Activated T-cell treated with anti-CD3 and anti-CD28 coated beads, Interleukin-2, amount 50 U/mL, for 24 hours (primary cell): ENCODE measurements around the gene PLEKHJ1.

Experiments
- DNase-seq: peaks from one replicate; pipeline ENCODE4 v3.0.0-alpha.2; 2020
- H3K27ac Mint-ChIP-seq: 2 replicates; pipeline ENCODE4 v1.8.0; 2020; ENCODE audit warnings: mild to moderate bottlenecking, mixed read lengths
- H3K27me3 Mint-ChIP-seq: 2 replicates; pipeline ENCODE4 v1.8.0; 2020; ENCODE audit warnings: mixed read lengths
- H3K36me3 Mint-ChIP-seq: 2 replicates; pipeline ENCODE4 v1.8.0; 2020; ENCODE audit warnings: low read depth, mixed read lengths
- H3K4me1 Mint-ChIP-seq: 2 replicates; pipeline ENCODE4 v1.8.0; 2020; ENCODE audit warnings: low read depth, mixed read lengths
- H3K4me3 Mint-ChIP-seq: 2 replicates; pipeline ENCODE4 v1.8.0; 2020; ENCODE audit warnings: mild to moderate bottlenecking, moderate library complexity, mixed read lengths
- H3K9me3 Mint-ChIP-seq: 2 replicates; pipeline ENCODE4 v1.8.0; 2020; ENCODE audit warnings: mixed read lengths

Gene PLEKHJ1

GRCh38 chr19:2255112-2255845, 19.1 kb upstream of the PLEKHJ1 start:
- H3K9me3 Mint-ChIP-seq: no peaks in the 10 kb centered on the region
- H3K4me1 Mint-ChIP-seq: peaks cover 47% of the 10 kb centered on the region
- no peak for DNase-seq
- H3K36me3 Mint-ChIP-seq: no peaks in the 10 kb centered on the region
- H3K27me3 Mint-ChIP-seq: peaks cover 16% of the 10 kb centered on the region
- H3K27ac Mint-ChIP-seq: no peak overlapping the region
- no peak overlapping the region for H3K4me3 Mint-ChIP-seq

DNA sequence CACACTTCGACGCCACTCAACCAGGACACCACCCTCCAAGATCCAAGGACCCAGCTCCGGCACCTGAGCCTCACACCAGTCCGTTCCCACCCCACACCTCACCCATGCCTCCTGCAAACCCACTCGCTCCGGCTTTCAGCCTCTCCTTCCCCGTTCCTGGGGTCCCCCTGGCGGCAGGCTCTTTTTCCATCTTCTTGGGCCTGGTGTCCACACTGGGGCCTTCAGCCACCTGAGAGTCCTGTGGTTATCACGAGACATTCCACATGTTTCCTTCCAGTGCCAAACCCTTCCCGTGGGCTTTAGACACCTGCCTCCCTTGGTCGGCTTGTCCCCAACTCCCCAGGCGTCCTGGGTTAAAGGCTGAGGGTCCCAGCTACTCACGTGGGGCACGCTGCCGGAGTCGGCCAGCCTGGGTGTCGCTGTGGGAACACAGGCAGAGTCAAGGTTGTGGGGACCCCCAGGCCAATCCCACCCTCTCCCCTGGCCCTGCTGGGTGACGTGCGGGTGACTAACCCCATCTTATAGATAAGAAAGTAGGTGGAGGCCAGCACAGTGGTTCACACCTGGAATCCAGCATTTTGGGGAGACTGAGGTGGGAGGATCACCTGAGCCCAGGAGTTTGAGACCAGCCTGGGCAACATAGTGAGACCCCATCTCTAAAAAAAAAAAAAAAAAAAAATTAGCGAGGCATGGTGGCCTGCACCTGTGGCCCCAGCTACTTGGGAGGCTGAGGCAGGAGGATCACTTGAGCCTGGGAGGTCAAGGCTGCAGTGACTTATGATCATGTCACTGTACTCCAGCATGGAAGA, 18.1 kb upstream of the PLEKHJ1 start:
- no peaks in the 10 kb centered on the region for H3K9me3 Mint-ChIP-seq
- no peak for DNase-seq
- peak overlapping the region; percentile 27 for H3K4me3 Mint-ChIP-seq
- peaks cover 41% of the 10 kb centered on the region for H3K4me1 Mint-ChIP-seq
- H3K27ac Mint-ChIP-seq: peak overlapping the region; percentile 22
- H3K36me3 Mint-ChIP-seq: no peaks in the 10 kb centered on the region
- peaks cover 20% of the 10 kb centered on the region for H3K27me3 Mint-ChIP-seq

DNA sequence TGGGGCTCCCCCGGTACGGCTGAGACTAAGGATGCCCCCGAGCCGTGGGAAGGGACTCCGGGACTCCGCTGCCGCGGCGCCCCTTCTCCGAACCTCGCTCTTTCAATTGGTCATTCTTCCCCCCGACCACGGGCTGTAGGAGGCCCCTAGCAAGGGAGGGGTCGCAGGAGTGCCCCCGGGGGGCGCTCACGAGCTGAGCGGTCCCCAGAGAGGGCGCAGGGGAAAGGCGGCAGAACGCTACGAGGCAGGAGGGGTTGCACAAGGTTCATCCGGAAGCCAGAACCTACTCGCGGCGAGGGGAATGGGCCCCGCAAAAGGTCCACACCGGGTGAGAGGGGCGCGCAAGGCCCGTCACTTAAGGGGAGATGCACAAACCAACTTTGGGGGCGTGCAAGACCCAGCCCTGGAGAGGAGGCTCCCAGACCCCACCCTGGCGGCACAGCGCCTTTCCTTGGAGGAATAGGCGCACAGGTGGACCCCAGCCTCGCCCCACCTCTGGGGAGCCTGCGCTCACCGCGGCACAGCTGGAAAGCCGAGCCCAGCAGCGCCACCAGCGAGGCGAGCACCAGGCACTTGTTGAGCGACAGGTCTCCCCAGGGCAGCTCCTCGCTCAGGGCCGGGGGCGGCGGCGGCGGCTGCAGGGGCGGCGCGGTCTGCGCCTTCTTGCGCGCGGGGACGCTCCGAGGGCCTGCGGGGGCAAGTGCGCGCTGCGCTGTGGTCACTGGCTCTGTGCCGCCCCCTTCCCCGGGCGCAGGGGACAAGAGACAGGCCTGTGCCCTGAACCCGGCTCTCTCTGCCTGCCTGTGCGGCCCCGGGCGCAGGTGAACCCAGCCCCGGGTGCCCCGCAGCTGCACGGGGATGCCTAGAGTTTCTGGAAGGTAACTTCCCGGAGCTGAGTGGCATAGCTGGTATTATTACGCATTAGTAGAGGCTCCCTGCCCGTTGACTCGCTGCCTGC, 17.3 kb upstream of the PLEKHJ1 start:
- peak overlapping the region; percentile 42 for H3K4me3 Mint-ChIP-seq
- H3K9me3 Mint-ChIP-seq: no peaks in the 10 kb centered on the region
- H3K4me1 Mint-ChIP-seq: peaks cover 36% of the 10 kb centered on the region
- H3K27me3 Mint-ChIP-seq: peaks cover 20% of the 10 kb centered on the region
- peaks cover 7% of the 10 kb centered on the region for H3K36me3 Mint-ChIP-seq
- peak; percentile 73 for DNase-seq
- H3K27ac Mint-ChIP-seq: peak overlapping the region; percentile 22

GRCh38 chr19:2252797-2253105, 16.6 kb upstream of the PLEKHJ1 start:
- H3K27ac Mint-ChIP-seq: peak overlapping the region; percentile 29
- H3K9me3 Mint-ChIP-seq: no peaks in the 10 kb centered on the region
- H3K4me1 Mint-ChIP-seq: peaks cover 29% of the 10 kb centered on the region
- peak overlapping the region; percentile 42 for H3K4me3 Mint-ChIP-seq
- peaks cover 20% of the 10 kb centered on the region for H3K27me3 Mint-ChIP-seq
- DNase-seq: no peak
- H3K36me3 Mint-ChIP-seq: peaks cover 9% of the 10 kb centered on the region

DNA sequence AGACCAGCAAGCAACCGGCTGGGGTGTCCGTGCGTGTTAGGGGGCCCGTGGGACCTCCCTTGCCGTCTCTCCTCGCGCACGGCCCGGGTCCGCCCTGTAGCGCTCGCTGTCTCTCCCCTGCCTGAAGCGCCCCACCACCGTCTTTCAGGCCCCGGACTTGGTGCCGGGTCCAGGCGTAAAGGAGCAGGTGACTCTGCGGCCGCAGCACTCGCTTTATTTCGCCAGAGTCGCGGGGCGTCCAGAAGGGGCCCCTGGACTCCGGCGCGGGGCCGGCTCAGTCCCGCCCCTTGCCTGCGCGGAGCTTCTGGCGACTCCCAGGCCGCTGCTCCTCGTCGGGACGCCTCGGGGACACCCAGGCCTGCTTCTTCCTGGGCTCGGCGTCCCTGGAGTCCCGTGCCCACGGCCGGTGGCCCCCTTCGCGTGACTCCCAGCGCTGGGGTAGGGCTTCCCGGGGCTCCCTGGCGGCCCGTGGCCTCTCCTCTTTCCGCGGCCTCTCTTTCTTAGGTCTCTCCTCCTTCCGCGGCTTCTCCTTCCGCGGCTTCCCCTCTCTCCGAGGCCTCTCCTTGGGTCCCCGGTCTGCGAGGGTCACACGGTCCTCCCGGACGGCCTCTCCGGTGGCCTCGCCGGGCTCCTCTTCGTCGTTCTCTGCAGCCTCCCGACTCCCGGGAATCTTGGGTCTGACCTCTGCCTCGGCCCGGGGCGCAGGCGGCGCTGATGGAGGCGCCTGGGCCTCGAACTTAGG, 16.1 kb upstream of the PLEKHJ1 start:
- H3K4me3 Mint-ChIP-seq: peak overlapping the region; percentile 42
- H3K27me3 Mint-ChIP-seq: peaks cover 20% of the 10 kb centered on the region
- peaks cover 14% of the 10 kb centered on the region for H3K36me3 Mint-ChIP-seq
- H3K4me1 Mint-ChIP-seq: peaks cover 26% of the 10 kb centered on the region
- DNase-seq: peak; percentile 73
- no peaks in the 10 kb centered on the region for H3K9me3 Mint-ChIP-seq
- H3K27ac Mint-ChIP-seq: peak overlapping the region; percentile 29

DNA sequence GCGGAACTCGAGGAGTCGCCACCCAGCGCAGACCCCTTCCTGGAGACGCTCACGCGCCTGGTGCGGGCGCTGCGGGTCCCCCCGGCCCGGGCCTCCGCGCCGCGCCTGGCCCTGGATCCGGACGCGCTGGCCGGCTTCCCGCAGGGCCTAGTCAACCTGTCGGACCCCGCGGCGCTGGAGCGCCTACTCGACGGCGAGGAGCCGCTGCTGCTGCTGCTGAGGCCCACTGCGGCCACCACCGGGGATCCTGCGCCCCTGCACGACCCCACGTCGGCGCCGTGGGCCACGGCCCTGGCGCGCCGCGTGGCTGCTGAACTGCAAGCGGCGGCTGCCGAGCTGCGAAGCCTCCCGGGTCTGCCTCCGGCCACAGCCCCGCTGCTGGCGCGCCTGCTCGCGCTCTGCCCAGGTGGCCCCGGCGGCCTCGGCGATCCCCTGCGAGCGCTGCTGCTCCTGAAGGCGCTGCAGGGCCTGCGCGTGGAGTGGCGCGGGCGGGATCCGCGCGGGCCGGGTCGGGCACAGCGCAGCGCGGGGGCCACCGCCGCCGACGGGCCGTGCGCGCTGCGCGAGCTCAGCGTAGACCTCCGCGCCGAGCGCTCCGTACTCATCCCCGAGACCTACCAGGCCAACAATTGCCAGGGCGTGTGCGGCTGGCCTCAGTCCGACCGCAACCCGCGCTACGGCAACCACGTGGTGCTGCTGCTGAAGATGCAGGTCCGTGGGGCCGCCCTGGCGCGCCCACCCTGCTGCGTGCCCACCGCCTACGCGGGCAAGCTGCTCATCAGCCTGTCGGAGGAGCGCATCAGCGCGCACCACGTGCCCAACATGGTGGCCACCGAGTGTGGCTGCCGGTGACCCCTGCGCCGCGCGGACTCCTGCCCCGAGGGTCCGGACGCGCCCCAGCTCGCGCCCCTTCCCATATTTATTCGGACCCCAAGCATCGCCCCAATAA, 15.3 kb upstream of the PLEKHJ1 start:
- Mint-ChIP-seq H3K4me3 (peak overlapping the region; percentile 12), H3K27me3 (peaks cover 20% of the 10 kb centered on the region), H3K4me1 (peaks cover 21% of the 10 kb centered on the region), H3K27ac (no peak overlapping the region), H3K36me3 (peaks cover 23% of the 10 kb centered on the region), H3K9me3 (no peaks in the 10 kb centered on the region)
- DNase-seq: peak; percentile 68

GRCh38 chr19:2250766-2251105, 14.6 kb upstream of the PLEKHJ1 start:
- no peak for DNase-seq
- Mint-ChIP-seq H3K9me3 (no peaks in the 10 kb centered on the region), H3K4me1 (peaks cover 20% of the 10 kb centered on the region), H3K27ac (no peak overlapping the region), H3K27me3 (peaks cover 20% of the 10 kb centered on the region), H3K36me3 (peaks cover 29% of the 10 kb centered on the region), H3K4me3 (no peak overlapping the region)

DNA sequence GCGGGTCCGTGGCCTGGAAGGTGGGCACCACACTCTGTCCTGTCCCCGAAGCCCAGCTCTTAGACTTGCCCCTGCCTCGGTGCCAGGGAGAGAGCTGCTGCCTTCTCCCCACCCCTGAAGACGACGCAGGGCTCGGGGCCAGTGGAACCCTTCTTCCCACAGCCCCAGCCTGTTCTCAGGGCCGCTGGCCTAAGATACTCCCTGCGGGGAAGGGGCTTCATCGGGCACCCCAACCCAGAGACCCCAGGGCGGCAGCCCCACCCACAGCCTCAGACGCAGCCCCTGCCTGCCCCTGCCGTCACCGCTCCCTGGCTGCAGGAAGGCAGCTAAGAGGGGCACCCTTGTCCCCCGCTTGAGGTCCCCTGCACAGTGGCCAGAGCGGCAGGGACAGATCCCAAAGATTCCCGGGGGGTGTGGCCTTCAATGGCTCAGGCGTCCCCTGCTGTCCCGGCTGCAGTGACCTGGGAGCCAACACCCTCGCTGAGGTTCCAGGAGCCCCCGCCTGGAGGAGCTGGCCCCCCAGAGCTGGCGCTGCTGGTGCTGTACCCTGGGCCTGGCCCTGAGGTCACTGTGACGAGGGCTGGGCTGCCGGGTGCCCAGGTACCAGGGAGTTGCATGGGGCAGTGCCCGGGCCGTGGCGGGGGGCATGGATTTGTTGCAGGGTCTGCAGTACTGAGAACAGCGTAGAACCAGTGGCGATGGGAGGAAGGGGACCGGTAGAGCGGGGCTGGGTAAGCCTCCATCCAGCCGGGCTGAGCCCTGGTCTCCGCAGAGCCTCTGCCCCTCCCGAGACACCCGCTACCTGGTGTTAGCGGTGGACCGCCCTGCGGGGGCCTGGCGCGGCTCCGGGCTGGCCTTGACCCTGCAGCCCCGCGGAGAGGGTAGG, 14.0 kb upstream of the PLEKHJ1 start:
- H3K27ac Mint-ChIP-seq: no peak overlapping the region
- no peak overlapping the region for H3K4me3 Mint-ChIP-seq
- peaks cover 35% of the 10 kb centered on the region for H3K36me3 Mint-ChIP-seq
- H3K27me3 Mint-ChIP-seq: peaks cover 20% of the 10 kb centered on the region
- H3K4me1 Mint-ChIP-seq: peaks cover 20% of the 10 kb centered on the region
- no peaks in the 10 kb centered on the region for H3K9me3 Mint-ChIP-seq
- no peak for DNase-seq

- Mint-ChIP-seq H3K27me3 (peaks cover 20% of the 10 kb centered on the region), H3K27ac (no peak within 1 kb of the TSS), H3K9me3 (no peaks in the 10 kb centered on the region), H3K36me3 (peaks cover 44% of the 10 kb centered on the region), H3K4me3 (no peak within 1 kb of the TSS), H3K4me1 (peaks cover 20% of the 10 kb centered on the region)
- DNase-seq: no peak
Measured at GRCh38 chr19:2249010-2249866, 13.1 kb upstream of the PLEKHJ1 start, which contains the start of gene AMH. AMH (plus strand) TSS chr19:2249323; CDS start chr19:2249333, 10 bp downstream.

DNA sequence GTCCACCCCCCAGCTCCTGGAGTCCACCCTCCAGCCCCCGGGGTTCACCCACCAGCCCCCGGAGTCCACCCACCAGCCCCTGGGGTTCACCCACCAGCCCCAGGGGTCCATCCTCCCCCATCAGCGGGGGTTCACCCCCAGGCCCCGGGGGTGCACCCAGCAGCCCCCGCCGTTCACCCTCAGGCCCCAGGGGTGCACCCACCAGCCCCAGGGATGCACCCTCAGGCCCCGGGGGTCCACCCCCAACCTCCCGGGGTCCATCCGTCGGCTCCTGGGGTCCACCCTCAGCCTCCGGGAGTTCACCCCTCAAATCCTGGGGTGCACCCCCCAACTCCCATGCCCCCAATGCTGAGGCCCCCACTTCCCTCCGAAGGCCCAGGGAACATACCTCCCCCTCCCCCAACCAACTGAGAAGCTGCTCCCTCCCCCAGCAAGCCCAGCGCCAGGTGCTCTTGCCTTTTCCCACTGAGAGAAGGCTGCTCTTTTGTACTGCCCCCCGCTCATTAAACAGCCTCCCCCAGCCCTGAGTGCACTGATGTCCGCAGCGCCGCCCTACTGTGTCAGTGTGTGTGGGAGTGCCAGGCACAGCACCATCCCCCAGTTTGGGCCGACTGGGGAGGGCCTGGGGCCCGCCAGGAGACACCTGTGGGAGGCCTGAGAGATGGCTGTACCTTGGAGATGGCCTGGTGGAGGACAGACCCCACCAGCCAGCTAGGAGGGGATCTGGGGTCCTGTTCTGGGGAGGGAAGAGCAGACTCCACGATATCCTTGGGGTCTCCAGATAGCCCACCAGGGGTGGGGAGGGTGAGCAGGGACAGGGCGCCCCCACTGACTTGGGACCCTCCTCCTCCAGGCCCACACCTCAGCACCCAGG, 12.2 kb upstream of the PLEKHJ1 start:
- Mint-ChIP-seq H3K27ac (no peak overlapping the region), H3K9me3 (no peaks in the 10 kb centered on the region), H3K4me1 (peaks cover 15% of the 10 kb centered on the region), H3K4me3 (no peak overlapping the region), H3K27me3 (peaks cover 15% of the 10 kb centered on the region), H3K36me3 (peaks cover 53% of the 10 kb centered on the region)
- no peak for DNase-seq

- Mint-ChIP-seq H3K36me3 (peaks cover 61% of the 10 kb centered on the region), H3K4me1 (peaks cover 12% of the 10 kb centered on the region), H3K27me3 (peaks cover 13% of the 10 kb centered on the region), H3K27ac (no peak overlapping the region), H3K9me3 (no peaks in the 10 kb centered on the region), H3K4me3 (no peak overlapping the region)
- no peak for DNase-seq
Measured at GRCh38 chr19:2247433-2248101, 11.4 kb upstream of the PLEKHJ1 start.
